GM21619 (cell line): ENCODE measurements around the gene SP2.

Experiments used
- ATAC-seq: cut with Tn5 transposase; IDR thresholded peaks from one replicate; pipeline ENCODE4 v1.9.1; 2021; ENCODE audit not compliant: unreplicated experiment

SP2 gene

GRCh38 chr17:47888293-47888692 is 7.7 kb upstream of the SP2 start:
- no peak for ATAC-seq

GRCh38 chr17:47889734-47890529 is 6.1 kb upstream of the SP2 start:
- no peak for ATAC-seq

GRCh38 chr17:47891545-47892088 is 4.4 kb upstream of the SP2 start:
- ATAC-seq, result no peak

GRCh38 chr17:47894498-47895346 is 1.3 kb upstream of the SP2 start:
- ATAC-seq, result no peak

GRCh38 chr17:47895347-47895855 is 635 bp upstream of the SP2 start:
- ATAC-seq, result no peak

GRCh38 chr17:47896672-47897490 is 845 bp downstream of the SP2 start:
- ATAC-seq, result no peak

- no peak for ATAC-seq
These were observed 1.5 kb downstream of the SP2 start for GRCh38 chr17:47897561-47897960.

- no peak for ATAC-seq
These were observed 2.2 kb downstream of the SP2 start for GRCh38 chr17:47898241-47898640.

- no peak for ATAC-seq
These were observed 3.6 kb downstream of the SP2 start for GRCh38 chr17:47899643-47900042.

GRCh38 chr17:47901423-47901822 is 5.4 kb downstream of the SP2 start:
- ATAC-seq, result no peak

- no peak for ATAC-seq
These were observed 6.2 kb downstream of the SP2 start for GRCh38 chr17:47902039-47902744.

- ATAC-seq, result no peak
These were observed 9.2 kb downstream of the SP2 start for GRCh38 chr17:47905221-47905733.

GRCh38 chr17:47906443-47906842 is 10.4 kb downstream of the SP2 start:
- no peak for ATAC-seq

GRCh38 chr17:47907932-47908562 is 12.0 kb downstream of the SP2 start:
- no peak for ATAC-seq

- ATAC-seq, result no peak
These were observed 17.0 kb downstream of the SP2 start for GRCh38 chr17:47913050-47913449.

GRCh38 chr17:47914306-47914948 is 18.4 kb downstream of the SP2 start:
- no peak for ATAC-seq

GRCh38 chr17:47915776-47916398 is 19.9 kb downstream of the SP2 start:
- no peak for ATAC-seq

- no peak for ATAC-seq
These were observed 20.6 kb downstream of the SP2 start for GRCh38 chr17:47916489-47917208.
